ENCODE data around the gene CELF1.

The CELF1 gene

DNA sequence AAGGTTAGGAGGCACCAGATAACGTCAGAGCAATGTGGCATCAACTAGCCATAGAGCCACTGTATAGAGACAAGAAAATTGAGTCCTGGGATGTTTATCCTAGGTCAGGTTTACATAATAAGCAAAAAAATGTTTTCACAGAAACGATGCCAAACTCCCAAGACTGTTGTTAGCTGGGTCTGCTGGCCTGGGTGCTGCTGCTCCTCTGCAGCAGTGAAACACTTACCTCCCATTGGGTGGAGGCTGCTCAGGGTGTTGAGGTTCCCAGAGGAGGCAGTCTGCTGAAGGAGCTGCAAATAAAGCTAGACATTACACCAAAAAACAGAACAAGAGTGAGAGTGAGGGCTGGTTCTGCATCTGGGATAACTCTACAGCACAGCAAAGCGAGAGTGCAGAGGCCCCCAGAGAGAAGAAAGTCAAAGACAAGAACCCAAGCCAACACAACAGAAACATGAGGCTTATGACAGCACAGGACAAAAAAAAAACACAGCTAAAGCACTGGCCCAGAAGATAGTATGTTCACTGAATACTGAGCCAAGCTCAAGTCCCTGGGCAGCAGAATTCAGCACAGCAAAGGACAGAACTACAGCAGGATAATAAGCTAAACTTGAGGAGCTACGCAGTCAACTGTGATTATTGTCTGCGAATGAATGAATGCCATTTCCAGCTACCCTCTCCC is 74.1 kb downstream of the CELF1 start:
- DNase-seq = no peak

DNA sequence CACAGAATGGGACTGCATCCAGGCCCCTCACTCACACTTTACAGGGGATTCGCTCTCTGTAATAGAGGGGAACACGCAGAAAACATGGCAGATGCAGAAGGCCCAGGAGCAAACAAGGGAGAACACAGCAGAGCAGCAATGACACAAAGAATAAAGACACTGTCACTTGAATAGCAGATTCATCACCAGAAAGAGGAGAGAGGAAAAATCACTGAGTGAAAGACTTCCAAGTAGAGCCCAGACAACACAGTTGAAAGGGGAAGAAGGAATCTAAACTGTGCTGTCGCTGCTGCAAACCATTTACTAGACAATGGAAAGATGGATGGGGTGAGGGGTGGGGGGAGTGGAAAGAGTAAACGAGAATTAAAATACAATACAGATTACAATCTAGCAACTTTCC is 75.2 kb downstream of the CELF1 start:
- DNase-seq = no peak

- DNase-seq = no peak
Measured at GRCh38 chr11:47477323-47477722, 75.6 kb downstream of the CELF1 start.

DNA sequence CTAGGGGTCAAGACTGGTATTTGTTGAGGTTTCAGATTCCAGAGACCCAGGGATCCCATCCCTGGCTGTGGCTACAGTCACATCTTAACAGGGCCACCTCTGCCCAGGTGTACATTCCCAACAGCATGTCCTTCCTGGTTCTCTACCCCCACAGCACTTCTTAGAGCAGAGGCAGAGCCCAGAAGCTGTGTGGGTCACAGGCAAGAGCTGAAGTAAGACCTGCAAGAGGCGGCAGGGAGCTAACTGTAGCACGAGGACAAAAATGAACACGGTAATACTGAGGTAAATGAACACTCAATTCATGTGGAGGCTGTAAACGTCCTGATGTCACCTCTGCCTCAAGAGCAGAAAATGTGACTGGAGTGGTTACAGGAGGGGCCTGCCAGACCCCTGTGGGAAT is 82.3 kb downstream of the CELF1 start:
- DNase-seq = no peak

DNA sequence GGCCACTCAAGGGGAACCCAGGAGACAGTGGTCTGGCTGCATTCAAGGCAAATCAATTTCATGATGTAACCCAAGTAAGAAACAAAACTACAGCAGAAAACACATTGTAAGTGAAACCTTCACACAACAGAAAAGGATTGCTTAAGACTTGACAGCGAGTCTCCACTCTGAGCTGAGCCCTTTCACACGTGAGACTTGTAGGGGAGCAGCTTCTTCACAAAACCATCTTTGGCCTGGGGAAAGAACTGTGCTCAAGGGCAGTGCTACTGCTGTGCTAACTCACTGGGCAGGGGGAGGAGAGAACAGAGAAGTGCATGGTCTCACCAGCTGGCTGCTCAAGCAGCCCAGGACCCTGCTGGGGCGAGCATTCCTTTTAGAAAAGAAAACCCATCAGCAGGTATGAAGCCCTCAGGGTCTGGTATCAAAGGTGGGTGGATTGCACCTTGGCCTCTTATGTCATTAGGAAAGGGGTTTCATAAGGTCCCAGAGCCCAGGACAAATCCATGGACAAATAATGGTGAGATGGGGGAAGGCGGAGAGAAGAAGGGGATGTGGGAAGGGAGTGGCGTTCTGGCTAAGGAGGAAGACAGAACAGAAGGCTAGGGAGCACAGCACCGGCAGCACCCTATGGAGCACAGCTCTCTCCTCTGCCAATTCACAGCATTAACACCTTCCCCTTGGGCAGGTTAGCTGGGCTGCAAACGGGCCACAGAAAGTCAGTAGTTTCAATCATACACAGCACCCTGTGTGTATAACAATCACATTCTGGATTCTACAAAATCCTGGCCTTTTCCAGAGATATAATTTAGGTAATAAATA is 83.4 kb downstream of the CELF1 start:
- DNase-seq = no peak

DNA sequence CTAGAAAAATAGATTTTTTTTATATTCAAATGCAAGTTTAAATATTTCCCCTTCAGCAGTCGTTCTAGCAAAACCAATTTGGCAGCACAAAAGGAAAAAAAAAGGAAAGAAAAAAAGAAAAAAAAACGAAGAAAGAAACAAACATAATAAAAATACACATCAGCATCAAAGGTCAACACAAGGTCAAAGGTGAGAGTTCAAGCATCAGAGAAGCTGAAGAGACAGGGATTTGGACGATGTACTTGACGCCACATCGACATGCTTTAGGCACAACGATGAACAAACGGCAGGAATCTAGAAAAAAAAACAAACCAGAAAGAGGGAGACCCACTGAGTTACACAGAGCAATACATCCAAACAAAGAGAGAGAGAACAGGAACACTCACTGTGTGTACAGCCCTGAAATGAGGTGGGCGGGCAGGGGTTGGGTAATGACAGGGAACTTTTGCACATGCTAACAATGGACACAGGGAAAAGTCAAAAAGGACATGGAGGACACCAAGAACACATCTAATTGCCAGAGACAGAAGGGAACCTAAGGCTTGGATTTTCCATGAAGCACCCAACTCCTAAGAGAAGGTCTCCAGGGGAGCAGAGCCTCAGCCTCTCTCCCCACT is 84.2 kb downstream of the CELF1 start:
- no peak for DNase-seq

DNA sequence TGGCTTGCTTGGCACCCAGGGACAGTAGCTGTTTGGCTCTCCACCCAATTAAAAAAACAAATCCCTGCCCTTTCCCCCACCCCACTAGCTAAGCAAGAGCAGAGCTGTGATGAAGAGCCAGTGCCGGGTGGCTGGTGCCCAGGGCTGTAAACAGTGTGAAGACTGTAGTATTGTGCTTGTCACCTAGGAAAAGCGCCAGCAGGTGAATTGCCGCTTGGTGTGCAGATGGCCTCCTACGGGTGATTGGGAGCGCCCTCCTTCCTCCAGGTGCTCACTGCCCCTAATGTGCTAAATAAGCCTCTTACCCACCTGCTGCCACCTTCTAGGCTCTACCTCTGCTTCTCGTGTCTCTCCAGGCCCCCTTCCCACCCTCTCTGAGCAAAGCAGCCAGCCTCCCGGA is 85.6 kb downstream of the CELF1 start:
- DNase-seq = no peak

DNA sequence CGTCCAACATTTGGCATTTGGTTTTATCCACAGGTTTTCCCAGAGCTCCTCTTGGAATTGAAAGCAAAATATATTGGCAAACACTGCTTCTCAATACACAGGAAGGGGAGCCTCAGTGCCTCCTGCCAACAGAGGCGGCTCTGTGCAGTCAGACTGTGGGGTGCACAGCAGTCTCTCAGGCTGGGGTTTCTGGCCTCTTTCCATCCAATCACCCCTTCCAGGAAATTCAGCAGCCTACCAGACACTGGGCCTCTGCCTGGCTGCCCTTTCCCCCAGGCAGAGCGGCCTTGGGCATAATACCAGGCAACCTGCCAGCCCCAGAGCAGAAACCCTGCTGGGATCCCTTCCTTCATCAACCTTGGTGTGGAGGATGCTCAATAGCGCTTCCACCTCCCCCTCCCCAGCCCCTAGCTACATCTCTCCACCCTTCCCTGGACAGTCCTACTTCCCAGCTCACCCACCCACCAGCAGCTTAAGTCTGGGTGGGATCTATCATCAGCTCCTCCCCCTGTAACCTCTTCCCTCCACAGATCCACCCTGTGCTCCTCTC is 86.2 kb downstream of the CELF1 start:
- no peak for DNase-seq

DNA sequence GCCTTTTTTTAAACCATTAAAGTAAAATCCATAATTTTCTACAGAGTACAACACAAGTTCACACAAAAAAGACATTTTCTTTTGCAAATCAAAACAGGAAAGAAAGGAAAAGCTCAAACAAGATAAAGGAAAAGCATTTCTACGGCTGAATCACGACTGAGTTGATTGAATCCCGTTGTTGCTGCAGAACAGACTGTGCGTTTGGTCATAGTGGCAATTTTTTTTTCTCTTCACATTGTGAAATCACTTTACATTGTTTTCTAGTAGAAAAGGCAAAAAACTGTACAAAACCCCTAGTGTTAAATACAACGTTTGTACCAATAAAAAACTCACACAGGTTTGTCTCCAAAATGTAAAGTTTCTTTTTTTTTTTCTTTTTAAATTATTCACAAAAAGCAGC is 86.7 kb downstream of the CELF1 start:
- DNase-seq = no peak

DNA sequence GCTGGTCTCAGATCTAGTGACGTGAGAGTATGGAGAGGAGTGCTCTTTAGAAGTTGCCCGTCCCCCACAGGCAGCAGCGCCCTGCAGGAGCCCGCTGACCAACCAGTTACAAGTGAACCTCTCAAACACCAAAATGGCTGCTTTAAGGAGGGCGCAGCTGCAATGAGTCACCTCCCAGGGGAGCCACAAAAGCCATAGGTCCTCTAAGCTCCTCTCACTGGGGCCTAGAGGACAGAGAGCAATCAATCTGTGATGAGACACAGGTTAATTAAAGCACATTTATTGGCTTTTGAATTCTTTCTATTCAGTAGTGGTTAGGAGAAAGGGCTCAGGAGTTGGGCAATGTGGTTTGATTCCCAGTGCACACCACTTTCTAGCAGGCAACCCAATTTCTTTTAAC is 88.4 kb downstream of the CELF1 start:
- no peak for DNase-seq

- DNase-seq = no peak
Measured at GRCh38 chr11:47461876-47462275, 91.1 kb downstream of the CELF1 start.

DNA sequence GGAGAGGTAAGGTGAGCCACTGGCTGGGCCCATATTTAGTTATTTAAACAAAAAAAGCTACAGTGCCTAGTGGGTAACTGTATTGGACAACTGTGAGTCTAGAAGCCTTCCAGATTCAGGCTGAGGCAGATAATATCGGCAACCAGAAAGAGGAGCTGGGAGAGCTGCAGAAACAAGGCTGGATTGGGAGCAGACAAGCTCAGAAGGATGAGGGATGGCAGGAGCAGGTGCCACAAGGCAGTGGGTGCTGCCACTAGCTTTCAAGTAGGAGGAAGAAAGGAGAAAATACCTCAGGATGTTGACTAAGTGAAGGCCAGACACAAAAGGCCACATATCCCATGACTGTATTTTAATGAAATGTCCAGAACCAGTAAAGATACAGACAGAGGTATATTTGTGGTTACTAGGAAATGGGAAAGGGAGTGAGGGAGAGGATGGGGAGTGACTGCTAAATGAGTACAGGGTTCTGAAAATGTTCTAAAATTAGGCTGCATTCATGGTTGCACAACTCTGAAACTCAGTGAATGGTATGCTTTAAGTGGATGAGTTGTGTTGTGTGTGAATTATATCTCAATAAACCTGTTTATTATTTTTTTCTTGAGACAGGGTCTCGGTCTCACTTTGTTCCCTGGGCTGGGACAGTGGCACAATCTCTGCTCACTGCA is 92.2 kb downstream of the CELF1 start:
- no peak for DNase-seq

DNA sequence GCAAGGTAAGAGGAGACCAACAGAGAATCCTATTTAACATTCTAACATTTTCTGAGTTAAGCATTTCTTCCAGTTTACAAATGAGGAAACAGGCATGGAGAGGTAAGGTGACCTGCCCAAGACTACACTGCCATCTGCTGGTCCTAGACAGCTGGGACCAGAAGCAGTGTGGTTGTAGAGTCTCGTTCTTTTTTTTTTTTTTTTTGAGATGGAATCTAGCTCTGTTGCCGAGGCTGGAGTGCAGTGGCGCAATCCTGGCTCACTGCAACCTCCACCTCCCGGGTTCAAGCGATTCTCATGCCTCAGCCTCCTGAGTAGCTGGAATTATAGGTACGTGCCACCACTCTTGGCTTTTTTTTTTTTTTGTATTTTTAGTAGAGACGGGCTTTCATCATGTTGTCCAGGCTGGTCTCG is 98.7 kb downstream of the CELF1 start:
- DNase-seq = peak; percentile 60 to 68

GRCh38 chr11:47453365-47453764 is 99.6 kb downstream of the CELF1 start:
- no peak for DNase-seq

GRCh38 chr11:47451990-47452389 is 100.9 kb downstream of the CELF1 start:
- no peak for DNase-seq

- no peak for DNase-seq
Measured at GRCh38 chr11:47451436-47451835, 101.5 kb downstream of the CELF1 start.

DNA sequence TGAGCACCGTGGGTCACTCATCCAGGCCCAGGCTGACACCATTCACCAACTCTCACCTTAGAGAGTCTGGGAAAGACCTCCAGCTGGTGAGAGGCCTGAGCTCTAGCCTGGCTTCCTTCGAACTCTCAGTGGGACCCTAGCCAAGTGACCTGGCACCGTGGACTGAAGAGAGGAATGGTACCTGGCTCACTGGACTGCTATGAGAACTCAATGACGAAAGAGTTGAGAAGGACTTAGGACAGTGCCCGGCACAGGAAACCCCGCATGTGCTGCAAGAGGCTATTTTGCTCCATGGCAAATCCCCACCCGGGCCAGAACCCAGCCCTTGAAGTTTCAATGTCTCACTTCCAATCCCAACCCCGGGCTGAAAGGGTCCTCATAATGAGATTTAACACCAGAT is 103.4 kb downstream of the CELF1 start:
- no peak for DNase-seq

DNA sequence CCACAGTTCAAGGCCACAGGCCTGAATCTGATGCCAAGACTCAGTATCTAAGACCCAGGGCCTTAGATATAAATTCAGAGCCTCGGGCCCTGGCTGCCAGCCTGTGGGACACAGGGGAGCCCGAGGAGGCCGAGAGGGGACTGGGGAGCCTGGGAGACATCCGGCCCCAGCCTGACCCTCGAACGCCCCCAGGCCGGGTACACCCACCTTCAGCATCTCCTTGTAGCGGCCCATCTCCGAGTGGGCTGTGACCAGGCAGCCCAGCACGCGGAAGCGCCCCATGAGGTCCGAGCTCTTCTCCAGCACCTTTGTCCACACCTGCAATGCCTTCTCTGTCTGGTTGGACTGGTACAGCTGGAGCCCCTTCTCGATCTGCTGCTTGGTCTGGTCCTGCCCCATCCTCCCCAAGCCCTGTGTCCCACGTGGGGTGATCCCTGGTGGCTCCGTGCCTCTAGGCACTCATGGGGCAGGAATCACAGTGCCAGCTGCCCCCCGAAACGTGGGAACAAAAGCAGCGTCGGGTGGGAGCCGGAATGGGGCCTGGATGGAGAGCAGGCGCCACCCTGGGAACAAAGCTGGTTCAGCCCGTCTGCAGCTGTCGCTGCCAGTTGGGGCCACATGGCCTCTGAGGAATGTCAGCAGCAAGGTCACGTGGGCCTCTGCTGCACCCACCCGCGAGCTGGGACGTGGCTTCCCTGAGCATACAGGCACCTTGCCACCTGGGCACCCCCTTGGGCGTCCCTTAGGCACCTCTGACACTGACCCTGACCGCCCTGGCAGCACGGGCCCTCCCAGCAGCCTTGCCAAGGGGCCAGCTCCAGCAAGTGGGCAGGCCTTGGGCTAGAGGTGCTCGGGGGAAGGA is 104.1 kb downstream of the CELF1 start, which contains the start of gene RAPSN:
TSS of gene RAPSN (minus strand) at position 571 of the 862 bp plus-strand sequence. CDS start at position 399, 172 bp downstream.
- DNase-seq = no peak

- no peak for DNase-seq
Measured at GRCh38 chr11:47447906-47448305, 105.0 kb downstream of the CELF1 start.

DNA sequence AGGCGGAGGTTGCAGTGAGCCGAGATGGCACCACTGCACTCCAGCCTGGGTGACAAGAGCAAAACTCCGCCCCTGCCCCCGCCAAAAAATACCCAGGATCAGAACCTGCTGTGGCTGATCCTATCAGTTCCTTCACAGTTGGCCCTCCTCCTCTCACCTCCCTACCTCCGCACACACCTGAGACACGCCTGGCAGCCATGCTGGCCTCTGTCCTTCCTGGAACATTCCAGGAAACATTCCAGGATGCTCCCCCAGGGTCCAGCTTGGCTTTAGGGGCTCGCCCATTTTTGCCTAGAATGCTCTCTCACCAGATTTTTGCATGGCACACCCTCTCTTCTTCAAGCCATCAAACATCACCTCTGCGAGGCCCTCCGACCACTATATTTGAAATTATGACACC is 106.1 kb downstream of the CELF1 start:
- no peak for DNase-seq

DNA sequence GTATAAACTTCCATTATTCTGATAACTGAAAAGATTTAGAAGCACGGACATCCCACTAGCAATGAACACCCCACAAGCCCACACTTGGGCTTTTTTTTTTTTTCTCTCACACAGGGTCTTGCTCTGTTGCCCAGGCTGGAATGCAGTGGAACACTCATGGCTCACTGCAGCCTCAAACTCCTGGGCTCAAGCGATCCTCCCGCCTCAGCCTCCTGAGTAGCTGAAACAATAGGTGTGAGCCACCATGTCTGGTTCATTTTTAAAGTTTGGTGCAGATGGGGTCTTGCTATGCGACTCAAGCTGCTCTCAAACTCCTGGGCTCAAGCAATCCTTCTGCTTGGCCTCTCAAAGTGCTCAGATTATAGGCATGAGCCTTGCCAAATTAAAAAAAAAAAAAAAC is 107.1 kb downstream of the CELF1 start:
- DNase-seq = no peak

DNA sequence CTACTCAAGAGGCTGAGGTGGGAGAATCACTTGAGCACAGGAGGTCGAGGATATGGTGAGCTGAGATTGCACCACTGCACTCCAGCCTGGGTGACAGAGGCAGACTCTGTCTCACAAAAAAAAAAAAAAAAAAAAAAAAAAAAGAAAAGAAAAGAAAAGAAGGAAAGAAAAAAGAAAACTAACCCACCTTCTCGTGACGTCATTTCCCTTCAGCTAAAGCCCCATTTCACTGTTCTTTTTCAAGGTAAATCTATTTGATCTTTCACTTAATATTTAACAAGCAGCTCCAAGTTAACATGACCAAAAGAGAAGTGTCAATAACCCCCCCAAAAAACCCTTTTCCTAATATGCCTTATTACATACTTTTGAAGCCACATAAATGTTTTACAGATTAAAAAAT is 109.1 kb downstream of the CELF1 start:
- no peak for DNase-seq
